ENCODE data around the gene RBBP9. TPM values are rescaled to one million over a fixed set of nuclear protein-coding genes. Genes with fewer than 3 reads are reported as not detected.

RBBP9 gene
- total and polyA plus RNA-seq, 2 of the 4 experiments (the other 2 are of a cell fraction) = 4.8 to 31.4 TPM

DNA sequence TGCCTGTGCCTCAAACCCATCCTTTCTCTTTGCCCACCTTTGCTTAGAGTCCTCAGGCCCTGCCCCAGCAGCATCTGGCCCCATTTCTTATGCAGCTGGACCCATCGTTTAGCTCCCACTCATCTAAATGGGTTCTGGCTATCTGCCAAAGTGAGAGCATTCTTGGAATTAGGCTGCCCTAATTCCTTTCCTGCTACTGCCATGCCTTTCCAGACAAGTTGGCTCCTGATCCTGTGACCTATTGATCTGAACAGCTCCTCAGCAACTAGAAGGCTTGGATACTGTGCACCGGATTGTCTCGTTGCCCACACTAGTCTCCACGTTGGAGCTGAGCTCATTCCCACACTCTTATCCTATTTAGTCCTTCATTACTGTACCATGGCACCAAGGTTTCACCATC lies 53.1 kb downstream of the RBBP9 start:
- in situ Hi-C loops (cut with MboI; ENCODE audit: low sequenced_read_pairs) = no loop called here

More for the DNA sequence above, 53.1 kb downstream of the RBBP9 start:
- H3K9me1 ChIP-seq (ENCODE audit: insufficient read depth, low read length) = peaks cover 5% of the 10 kb centered on the region; the same call in 1 of the 2 replicates
- ATAC-seq (ENCODE audit: low read depth) (peak; percentile 35; the same call in 1 of the 2 replicates), DNase-seq (peak; percentile 19)
- intact Hi-C loops (cut with micrococcal nuclease) = no loop called here
- no peak overlapping the region for H4K5ac ChIP-seq (ENCODE audit: low read depth, low read length)
- H2BK20ac ChIP-seq (ENCODE audit: low read depth, low read length) = no peak overlapping the region
- H3K23ac ChIP-seq (ENCODE audit: low read depth, low read length) = no peak overlapping the region
- H3K79me1 ChIP-seq (ENCODE audit: low read depth in 1 of 2, low read length in 2 of 2) = no peaks in the 10 kb centered on the region
- WGBS, 2 experiments (ENCODE audit: extremely low coverage in 2 of 2, insufficient read length in 1 of 2) = 4% methylated on average over 3 of the region's 4 CpGs; no CpG with 5 or more reads in 1 of the 2 experiments
- H3K27ac ChIP-seq (ENCODE audit: insufficient read depth, low read length) = no peak overlapping the region
- no peaks in the 10 kb centered on the region for H4K20me1 ChIP-seq (ENCODE audit: insufficient read depth, low read length)
- H3K14ac ChIP-seq (replicated peaks; ENCODE audit: low read depth, low read length) = no peak overlapping the region
- H2AK9ac ChIP-seq (replicated peaks; ENCODE audit: low read depth, low read length, poor library complexity) = no peak overlapping the region
- no peak overlapping the region for H2BK15ac ChIP-seq (ENCODE audit: low read depth, low read length)
- H2BK120ac ChIP-seq (ENCODE audit: low read depth, low read length) = no peak overlapping the region
- ChIA-PET POLR2A (ENCODE audit: unreplicated experiment) (no interaction called here), CTCF (no interaction called here)
- BruUV-seq (replicated peaks) = no TSS peak
- H3K4ac ChIP-seq (ENCODE audit: low read depth, low read length) = no peak overlapping the region
- H2BK5ac ChIP-seq (ENCODE audit: low read depth, low read length, poor library complexity, severe bottlenecking) = no peak overlapping the region
- H3K4me2 ChIP-seq (ENCODE audit: low read depth, low read length) = no peak overlapping the region
- no peak overlapping the region for H4K8ac ChIP-seq (ENCODE audit: low read depth in 2 of 2, low read length in 2 of 2)
- no peak overlapping the region for H4K91ac ChIP-seq (ENCODE audit: insufficient read depth, low read depth, low read length)
- TF ChIP-seq ELK1 (IDR thresholded peaks at IDR 0.05; ENCODE audit: borderline replicate concordance, low read depth, low read length) (no peak), POLR2A (IDR thresholded peaks at IDR 0.05; ENCODE audit: low read depth, low read length) (no peak), RFX5 (IDR thresholded peaks at IDR 0.05; ENCODE audit: low read depth, low read length) (no peak), RCOR1 (IDR thresholded peaks at IDR 0.05; ENCODE audit: insufficient replicate concordance, low read length) (no peak), CTCF (conservative IDR thresholded peaks at IDR 0.05; ENCODE audit: low read depth, low read length) (no peak), BHLHE40 (IDR thresholded peaks at IDR 0.05; ENCODE audit: low read depth, low read length) (no peak), MXI1 (IDR thresholded peaks at IDR 0.05; ENCODE audit: borderline replicate concordance, low read depth, low read length) (no peak)
- dilution Hi-C loops (cut with HindIII; ENCODE audit: low sequenced_read_pairs, unreplicated experiment) = no loop called here
- H3K4me3 ChIP-seq (ENCODE audit: insufficient read depth, low read depth, low read length) = no peak overlapping the region
- H3K9ac ChIP-seq (ENCODE audit: low read depth, low read length) = no peak overlapping the region
- H3K56ac ChIP-seq (ENCODE audit: extremely low read depth, insufficient read depth, low read length) = no peak overlapping the region
- H3K18ac ChIP-seq (ENCODE audit: low read depth, low read length) = no peak overlapping the region
- peaks cover 2% of the 10 kb centered on the region; the same call in 1 of the 2 replicates for H3K4me1 ChIP-seq (ENCODE audit: control insufficient read depth, insufficient read depth, low read length)
- H3K9me3 ChIP-seq (ENCODE audit: control insufficient read depth, insufficient read depth, low read length) = no peaks in the 10 kb centered on the region
- H2AFZ ChIP-seq (replicated peaks; ENCODE audit: low read length, poor library complexity) = no peak overlapping the region
- no peaks in the 10 kb centered on the region for H3K36me3 ChIP-seq (ENCODE audit: control insufficient read depth, insufficient read depth, low read length)
- H3K27me3 ChIP-seq (ENCODE audit: control insufficient read depth, insufficient read depth, low read length) = no peaks in the 10 kb centered on the region
- no peak overlapping the region for H2AK5ac ChIP-seq (ENCODE audit: low read depth, low read length)
